HCT116 (cell line): ENCODE measurements around the gene IGIP.

Experiments
- CTCF ChIP-seq, 3 experiments: fragments of 200-600 bp in 1 of 3; sonication (generic) in 1 of 3; IDR thresholded peaks in 2 of 3; conservative IDR thresholded peaks in 1 of 3; 2 replicates each; pipeline ENCODE4 v1.5.1; 2012 to 2017; ENCODE audit warnings: low read depth in 2 of 3, low read length in 2 of 3, antibody characterized with exemption in 1 of 3, borderline replicate concordance in 1 of 3, control low read depth in 1 of 3, mild to moderate bottlenecking in 1 of 3, mixed read lengths in 1 of 3, mixed run types in 1 of 3, moderate library complexity in 1 of 3; ENCODE audit not compliant: insufficient read depth in 1 of 3
- EZH2phosphoT487 ChIP-seq: fragments of 200-600 bp; IDR thresholded peaks from 2 replicates; pipeline ENCODE4 v1.6.1; 2018; ENCODE audit warnings: antibody characterized with exemption, borderline replicate concordance
- JUND ChIP-seq: IDR thresholded peaks from 2 replicates; pipeline ENCODE4 v1.6.1; 2012
- POLR2A ChIP-seq: IDR thresholded peaks from 2 replicates; pipeline ENCODE4 v1.7.0; 2011; ENCODE audit warnings: borderline replicate concordance; ENCODE audit not compliant: insufficient read depth, insufficient read length; ENCODE audit errors: extremely low read depth
- SIN3A ChIP-seq: IDR thresholded peaks from 2 replicates; pipeline ENCODE4 v1.6.1; 2012; ENCODE audit warnings: low read depth

GRCh38 chr5:140178482-140179116, 52.9 kb downstream of the IGIP start:
- TF ChIP-seq POLR2A (no peak), CTCF (IDR thresholded peaks at IDR 0.05 in 2 of 3, conservative IDR thresholded peaks at IDR 0.05 in 1 of 3; ENCODE audit: borderline replicate concordance in 1 of 3, insufficient read depth in 1 of 3, low read depth in 2 of 3, low read length in 2 of 3) (no peak), JUND (no peak), EZH2phosphoT487 (no peak), SIN3A (no peak)
